ACC112 (cell line): ENCODE results near the gene NPL.

Experiments
- H2AFZ ChIP-seq: fragments of 200-600 bp; sonication (generic); one replicate; pipeline ENCODE4 v1.6.0; 2017; ENCODE audit warnings: antibody characterized with exemption, low read length; ENCODE audit not compliant: unreplicated experiment
- H3K27ac ChIP-seq: fragments of 200-600 bp; sonication (generic); 2 replicates; pipeline ENCODE4 v1.5.1; 2014; ENCODE audit warnings: low read depth, mild to moderate bottlenecking, antibody characterized with exemption, low read length, moderate library complexity
- H3K27me3 ChIP-seq: fragments of 200-600 bp; sonication (generic); 2 replicates; pipeline ENCODE4 v1.6.1; 2014; ENCODE audit warnings: mild to moderate bottlenecking, antibody characterized with exemption, low read length, moderate library complexity, mixed read lengths; ENCODE audit not compliant: insufficient read depth
- H3K36me3 ChIP-seq: fragments of 200-600 bp; sonication (generic); 2 replicates; pipeline ENCODE4 v1.6.1; 2016; ENCODE audit warnings: mild to moderate bottlenecking, antibody characterized with exemption, low read length, moderate library complexity, mixed read lengths; ENCODE audit not compliant: insufficient read depth
- H3K4me1 ChIP-seq: fragments of 200-600 bp; sonication (generic); one replicate; pipeline ENCODE4 v1.6.1; 2016; ENCODE audit warnings: low read length, mixed read lengths; ENCODE audit not compliant: insufficient read depth, unreplicated experiment, control insufficient read depth
- H3K4me3 ChIP-seq: fragments of 200-600 bp; sonication (generic); 2 replicates; pipeline ENCODE4 v1.5.1; 2014; ENCODE audit warnings: mild to moderate bottlenecking, low read depth, low read length
- H3K79me2 ChIP-seq: fragments of 200-600 bp; sonication (generic); one replicate; pipeline ENCODE4 v1.6.0; 2016; ENCODE audit warnings: low read length; ENCODE audit not compliant: control insufficient read depth, unreplicated experiment, insufficient read depth

Gene NPL

GRCh38 chr1:182823220-182823619 is 33.6 kb downstream of the NPL start:
- H3K4me3 ChIP-seq, result no peak overlapping the region
- H3K27me3 ChIP-seq, result no peaks in the 10 kb centered on the region
- no peak overlapping the region for H2AFZ ChIP-seq
- no peak overlapping the region for H3K27ac ChIP-seq
- no peaks in the 10 kb centered on the region for H3K36me3 ChIP-seq
- no peaks in the 10 kb centered on the region for H3K4me1 ChIP-seq
- H3K79me2 ChIP-seq, result no peaks in the 10 kb centered on the region

DNA sequence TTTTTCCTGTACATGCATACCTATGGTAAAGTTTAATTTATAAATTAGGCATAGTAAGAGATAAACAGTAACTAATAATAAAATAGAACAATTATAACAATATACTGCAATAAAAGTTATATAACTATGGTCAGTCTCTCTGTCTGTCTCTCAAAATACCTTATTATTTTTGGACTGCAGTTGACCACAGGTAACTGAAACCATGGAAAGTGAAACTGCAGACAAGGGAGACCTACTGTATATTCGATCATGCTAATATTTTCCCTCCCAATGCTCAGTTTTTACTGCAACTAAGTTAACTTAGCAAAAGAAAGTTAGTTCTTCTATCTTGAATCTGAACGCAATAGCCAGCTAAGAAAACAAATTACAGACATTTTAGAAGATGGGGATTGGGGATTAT is 37.3 kb downstream of the NPL start:
- Histone ChIP-seq H3K36me3 (no peaks in the 10 kb centered on the region), H3K27me3 (no peaks in the 10 kb centered on the region), H3K27ac (no peak overlapping the region), H2AFZ (no peak overlapping the region), H3K4me3 (no peak overlapping the region), H3K4me1 (no peaks in the 10 kb centered on the region), H3K79me2 (no peaks in the 10 kb centered on the region)

GRCh38 chr1:182829285-182829932 is 39.8 kb downstream of the NPL start:
- Histone ChIP-seq H3K27me3 (no peaks in the 10 kb centered on the region), H2AFZ (no peak overlapping the region), H3K4me3 (no peak overlapping the region), H3K79me2 (no peaks in the 10 kb centered on the region), H3K36me3 (no peaks in the 10 kb centered on the region), H3K27ac (no peak overlapping the region), H3K4me1 (peaks cover 3% of the 10 kb centered on the region)

- Histone ChIP-seq H2AFZ (peak overlapping the region; percentile 52), H3K79me2 (no peaks in the 10 kb centered on the region), H3K4me1 (peaks cover 3% of the 10 kb centered on the region), H3K36me3 (no peaks in the 10 kb centered on the region), H3K27ac (no peak overlapping the region), H3K27me3 (no peaks in the 10 kb centered on the region), H3K4me3 (no peak overlapping the region)
These were observed 43.7 kb downstream of the NPL start for GRCh38 chr1:182833271-182833670.

GRCh38 chr1:182834326-182834725 is 44.8 kb downstream of the NPL start:
- Histone ChIP-seq H3K27ac (no peak overlapping the region), H2AFZ (no peak overlapping the region), H3K4me3 (no peak overlapping the region), H3K4me1 (peaks cover 3% of the 10 kb centered on the region), H3K79me2 (no peaks in the 10 kb centered on the region), H3K36me3 (no peaks in the 10 kb centered on the region), H3K27me3 (no peaks in the 10 kb centered on the region)

DNA sequence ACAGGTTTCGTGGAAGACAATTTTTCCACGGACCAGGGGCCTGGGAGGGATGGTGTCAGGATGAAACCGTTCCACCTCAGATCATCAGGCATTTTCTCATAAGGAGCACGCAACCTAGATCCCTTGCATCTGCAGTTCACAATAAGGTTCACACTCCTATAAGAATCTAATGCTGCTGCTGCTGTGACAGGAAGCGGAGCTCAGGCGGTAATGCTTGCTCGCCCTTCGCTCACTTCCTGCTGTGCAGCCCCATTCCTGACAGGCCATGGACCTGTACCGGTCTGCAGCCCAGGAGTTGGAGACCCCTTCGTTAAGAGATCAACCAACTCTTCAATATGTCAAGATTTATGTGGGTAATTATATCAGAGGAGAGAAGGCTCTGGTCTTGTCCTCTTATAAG is 46.2 kb downstream of the NPL start:
- Histone ChIP-seq H3K4me1 (peaks cover 6% of the 10 kb centered on the region), H3K27me3 (no peaks in the 10 kb centered on the region), H2AFZ (no peak overlapping the region), H3K27ac (no peak overlapping the region), H3K4me3 (no peak overlapping the region), H3K36me3 (peaks cover 5% of the 10 kb centered on the region), H3K79me2 (peaks cover 13% of the 10 kb centered on the region)

DNA sequence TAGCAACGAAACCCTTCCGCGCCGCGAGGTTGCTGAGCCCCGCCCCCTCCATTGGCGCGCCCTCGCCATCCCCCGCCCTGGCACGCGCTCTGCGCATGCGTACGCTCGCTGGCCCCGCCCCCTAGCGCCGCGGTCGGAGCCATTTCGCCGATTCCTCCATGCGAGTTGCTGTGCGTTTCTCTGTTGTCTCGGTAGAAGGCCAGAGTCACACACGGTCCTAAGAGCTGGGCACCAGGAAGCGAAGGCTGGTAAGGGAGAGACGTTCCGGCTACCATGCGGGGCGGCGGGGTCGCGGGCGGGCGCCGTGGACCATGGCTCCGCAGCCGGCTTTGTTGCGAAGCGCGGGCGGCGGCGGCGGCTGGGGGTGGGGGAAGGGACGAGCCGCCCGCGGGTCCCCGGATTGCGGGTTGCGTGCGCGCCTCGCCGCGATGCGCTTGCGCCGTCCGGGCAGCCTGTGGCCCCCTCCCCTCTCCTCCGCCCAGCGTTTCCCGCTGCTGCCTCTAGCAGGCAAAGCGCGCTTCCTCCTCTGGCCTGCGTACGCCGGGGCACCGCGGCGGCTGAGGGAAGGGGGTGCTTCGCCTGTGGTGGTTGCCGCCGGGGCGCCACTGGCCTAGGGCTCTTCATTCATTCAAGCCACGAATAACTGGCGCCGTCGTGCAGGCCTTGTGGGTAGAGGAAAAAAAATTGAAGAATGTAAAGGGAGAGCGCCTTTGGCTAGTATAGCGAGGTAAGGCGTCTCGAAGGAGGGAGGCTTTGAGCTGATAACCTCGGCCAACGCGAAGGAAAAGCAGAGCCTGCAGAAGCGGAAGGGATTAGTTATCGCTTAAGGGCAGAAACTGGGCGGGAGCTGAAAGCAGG is 49.9 kb downstream of the NPL start, which contains the start of gene DHX9:
Gene DHX9 (plus strand): TSS at position 139 of the 858 bp plus-strand sequence. CDS start 3,220 bp downstream, outside the sequence.
- Histone ChIP-seq H3K27me3 (no peaks in the 10 kb centered on the region), H3K36me3 (peaks cover 24% of the 10 kb centered on the region), H3K79me2 (peaks cover 50% of the 10 kb centered on the region), H3K27ac (peak within 1 kb of the TSS; percentile 84), H2AFZ (peak within 1 kb of the TSS; percentile 83), H3K4me3 (peak within 1 kb of the TSS; percentile 92), H3K4me1 (peaks cover 25% of the 10 kb centered on the region)

DNA sequence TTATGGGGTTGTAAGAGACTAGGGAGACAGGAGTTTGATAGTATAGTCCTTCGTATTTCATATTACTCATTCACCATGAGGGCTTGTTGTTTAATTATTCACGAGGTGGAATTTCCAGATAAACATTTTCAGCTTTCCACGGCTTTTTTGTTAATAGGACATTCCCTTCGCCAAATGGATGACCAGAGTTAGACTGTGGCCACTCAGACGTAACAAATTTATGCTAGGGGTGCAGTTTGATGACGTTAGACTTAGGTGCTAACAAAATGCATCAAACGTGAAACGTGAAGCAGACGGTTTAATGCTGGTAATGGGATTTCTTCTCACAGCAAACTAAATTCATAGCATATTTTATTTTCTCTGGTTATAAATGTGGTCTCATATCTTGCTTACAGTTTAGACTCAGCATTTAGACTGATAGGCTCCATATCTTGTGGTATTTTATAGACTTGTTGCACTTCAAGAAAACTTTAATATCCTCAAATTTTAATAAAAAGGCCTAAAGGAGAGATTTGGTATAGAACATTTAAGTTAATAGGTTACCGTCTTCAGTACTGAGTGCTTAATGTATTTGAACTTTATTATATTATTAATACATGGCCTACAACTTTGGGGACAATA is 51.9 kb downstream of the NPL start:
- Histone ChIP-seq H3K4me3 (peak overlapping the region; percentile 92), H3K27ac (no peak overlapping the region), H3K36me3 (peaks cover 34% of the 10 kb centered on the region), H2AFZ (no peak overlapping the region), H3K27me3 (no peaks in the 10 kb centered on the region), H3K4me1 (peaks cover 25% of the 10 kb centered on the region), H3K79me2 (peaks cover 70% of the 10 kb centered on the region)

DNA sequence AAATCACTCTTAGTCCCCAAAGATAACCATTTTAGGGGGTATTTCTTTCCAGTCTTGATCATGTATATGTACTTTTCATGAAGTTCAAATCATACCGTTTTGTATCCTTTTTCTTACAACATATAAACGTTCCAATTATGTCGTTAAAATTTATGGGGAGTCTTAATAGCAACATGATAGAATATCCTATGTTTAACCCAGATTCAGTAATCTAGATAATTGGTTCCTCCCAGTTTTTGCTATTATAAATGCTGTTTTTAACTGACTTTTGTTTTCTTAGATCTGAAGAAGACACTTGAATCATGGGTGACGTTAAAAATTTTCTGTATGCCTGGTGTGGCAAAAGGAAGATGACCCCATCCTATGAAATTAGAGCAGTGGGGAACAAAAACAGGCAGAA is 52.7 kb downstream of the NPL start:
- Histone ChIP-seq H3K36me3 (peaks cover 39% of the 10 kb centered on the region), H3K27ac (no peak overlapping the region), H2AFZ (no peak overlapping the region), H3K27me3 (no peaks in the 10 kb centered on the region), H3K4me1 (peaks cover 25% of the 10 kb centered on the region), H3K4me3 (peak overlapping the region; percentile 92), H3K79me2 (peaks cover 78% of the 10 kb centered on the region)

GRCh38 chr1:182845379-182845778 is 55.8 kb downstream of the NPL start:
- no peak overlapping the region for H3K27ac ChIP-seq
- no peak overlapping the region for H3K4me3 ChIP-seq
- peaks cover 25% of the 10 kb centered on the region for H3K4me1 ChIP-seq
- H3K36me3 ChIP-seq, result peaks cover 65% of the 10 kb centered on the region
- H2AFZ ChIP-seq, result no peak overlapping the region
- peaks cover 99% of the 10 kb centered on the region for H3K79me2 ChIP-seq
- no peaks in the 10 kb centered on the region for H3K27me3 ChIP-seq
